ENCODE results near the gene ATP13A3.

Gene ATP13A3

DNA sequence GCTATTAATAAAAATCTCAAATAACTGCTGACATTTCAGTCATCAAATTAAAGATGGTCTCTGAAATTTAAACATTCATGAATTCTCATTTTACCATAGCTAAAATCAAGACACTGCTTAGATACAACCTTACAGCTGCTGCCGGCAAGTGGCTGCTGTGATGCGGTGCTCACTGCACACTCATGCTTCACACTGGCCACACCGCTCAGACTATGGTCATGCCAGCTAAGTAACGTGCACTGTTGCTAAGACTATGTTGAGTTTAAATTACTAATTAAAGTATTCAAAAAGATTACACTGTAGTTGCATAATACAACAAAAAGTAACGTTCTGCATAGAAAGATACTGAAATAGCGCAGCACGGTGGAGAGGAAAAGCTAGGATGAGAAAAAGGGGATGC is 12.1 kb downstream of the ATP13A3 start:
- DNase-seq: no peak

DNA sequence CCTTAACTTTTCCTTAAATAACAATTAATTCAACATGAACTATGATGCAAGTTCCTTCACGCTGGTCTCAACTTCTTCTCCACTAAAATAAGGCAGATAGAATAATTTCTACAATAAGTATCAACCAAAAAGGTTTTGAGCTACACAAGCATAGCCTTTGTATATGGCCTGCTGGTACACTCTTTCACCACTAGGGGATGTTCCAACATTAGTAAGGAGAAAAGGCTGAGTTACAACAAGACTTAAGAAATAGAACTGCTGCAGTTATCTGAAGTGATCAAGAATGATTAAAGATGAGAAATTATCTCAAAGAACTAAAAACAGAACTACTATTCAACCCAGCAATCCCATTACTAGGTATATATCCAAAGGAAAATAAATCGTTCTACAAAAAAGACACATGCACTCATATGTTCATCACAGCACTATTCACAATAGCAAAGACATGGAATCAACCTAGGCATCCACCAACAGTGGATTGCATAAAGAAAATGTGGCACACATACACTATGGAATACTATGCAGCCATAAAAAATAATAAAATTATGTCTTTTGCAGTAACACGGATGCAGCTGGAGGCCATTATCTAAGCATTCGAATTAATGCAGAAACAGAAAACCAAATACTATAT is 14.4 kb downstream of the ATP13A3 start:
- peak; percentile 68 for DNase-seq

DNA sequence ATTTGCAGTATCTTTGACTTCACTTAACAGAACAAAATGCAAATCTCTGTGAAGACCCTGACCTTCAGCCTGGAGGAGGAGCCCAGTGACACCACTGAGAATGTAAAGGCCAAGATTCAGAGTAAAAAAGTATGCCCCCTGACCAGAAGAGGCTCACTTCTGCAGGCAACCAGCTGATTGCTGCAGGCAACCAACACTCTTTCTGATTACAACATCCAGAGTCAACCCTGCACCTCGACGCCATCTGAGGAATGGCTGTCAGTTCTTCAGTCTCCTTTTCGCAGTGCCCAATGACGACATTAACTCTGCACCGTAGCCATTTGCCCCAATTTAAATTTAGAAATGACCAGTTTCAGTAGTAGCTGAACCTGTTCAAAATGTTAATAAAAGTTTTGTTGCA is 14.9 kb downstream of the ATP13A3 start:
- peak; percentile 45 for DNase-seq

DNA sequence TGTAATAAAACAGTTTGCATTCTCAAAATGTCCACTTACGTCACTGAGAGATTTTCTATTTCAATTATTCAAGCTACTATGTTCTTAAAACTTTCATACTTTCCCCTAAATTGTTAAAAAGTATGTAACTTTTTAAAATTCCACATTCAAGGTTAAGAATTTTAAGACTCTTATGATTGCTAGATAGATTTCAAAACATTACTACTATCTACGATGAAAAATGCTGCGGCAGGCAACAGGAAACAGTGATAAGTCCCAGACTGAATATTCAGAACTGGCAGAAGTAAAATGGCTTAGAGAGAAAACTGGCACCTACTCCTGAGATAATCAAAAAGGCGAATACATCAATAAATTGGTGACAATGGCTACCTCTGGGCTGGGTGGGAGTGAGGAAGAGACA is 16.2 kb downstream of the ATP13A3 start:
- DNase-seq: no peak

DNA sequence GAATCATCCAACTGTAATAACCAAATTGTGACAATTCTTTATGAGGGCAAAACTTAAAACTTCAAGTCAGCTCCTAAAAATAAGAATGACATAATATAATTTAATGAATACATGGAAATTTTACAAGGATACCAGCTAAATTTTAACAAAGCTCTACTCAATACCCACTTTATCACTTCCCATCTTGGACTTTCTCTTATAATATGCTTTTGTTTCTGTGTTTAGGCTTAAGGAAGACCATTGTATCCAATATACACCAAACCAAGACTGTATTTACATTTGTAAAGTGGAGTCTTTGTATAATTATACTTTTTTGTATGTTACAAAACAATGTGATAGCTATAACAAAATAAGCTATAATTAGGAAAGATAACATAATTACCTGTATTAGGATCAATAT is 16.8 kb downstream of the ATP13A3 start:
- DNase-seq: no peak

DNA sequence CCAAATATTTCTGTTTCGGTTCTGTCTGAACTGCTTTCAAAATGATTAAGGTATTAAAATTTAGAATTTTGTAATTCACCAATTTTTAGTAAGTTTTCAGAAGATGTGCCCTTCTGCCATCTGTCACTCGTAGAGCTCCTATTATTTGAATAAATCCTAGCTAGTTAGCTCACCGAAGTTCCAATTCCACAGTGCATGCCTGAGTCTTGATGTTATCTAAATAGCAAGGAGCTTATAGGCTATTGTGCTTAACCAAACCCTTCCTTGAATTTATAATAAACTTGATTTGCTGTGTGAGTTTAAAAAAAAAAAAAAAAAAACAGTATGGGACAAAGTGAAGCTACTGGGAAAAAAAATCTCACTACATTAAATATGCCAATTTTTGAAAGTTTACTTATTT is 18.7 kb downstream of the ATP13A3 start:
- DNase-seq: no peak

DNA sequence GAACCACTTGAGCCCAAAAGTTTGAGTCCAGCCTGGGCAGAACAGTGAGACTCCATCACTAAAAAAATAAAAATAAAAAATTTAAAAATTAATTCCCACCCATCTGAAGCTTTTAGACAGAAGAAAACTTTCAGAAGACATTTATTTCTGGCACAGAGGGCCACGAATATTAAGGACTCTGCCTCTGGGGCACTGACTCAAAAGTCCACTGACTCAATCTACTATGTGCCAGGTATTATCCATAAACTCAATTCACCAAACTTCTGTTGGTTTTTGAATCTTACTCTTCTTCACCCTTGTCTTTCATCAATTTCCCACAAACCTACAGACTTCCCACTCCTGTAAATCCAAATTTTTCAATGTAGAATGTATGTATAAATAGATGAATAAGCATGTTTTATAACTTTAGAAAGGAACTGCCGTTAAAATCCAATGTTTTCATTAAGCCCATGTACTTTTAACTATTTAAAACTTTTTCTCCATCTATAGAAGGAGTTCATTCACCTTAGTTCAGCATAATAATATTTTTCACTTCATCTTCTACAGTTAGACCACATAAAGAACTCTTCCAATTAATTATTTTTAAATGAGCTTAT is 19.9 kb downstream of the ATP13A3 start:
- DNase-seq: no peak

DNA sequence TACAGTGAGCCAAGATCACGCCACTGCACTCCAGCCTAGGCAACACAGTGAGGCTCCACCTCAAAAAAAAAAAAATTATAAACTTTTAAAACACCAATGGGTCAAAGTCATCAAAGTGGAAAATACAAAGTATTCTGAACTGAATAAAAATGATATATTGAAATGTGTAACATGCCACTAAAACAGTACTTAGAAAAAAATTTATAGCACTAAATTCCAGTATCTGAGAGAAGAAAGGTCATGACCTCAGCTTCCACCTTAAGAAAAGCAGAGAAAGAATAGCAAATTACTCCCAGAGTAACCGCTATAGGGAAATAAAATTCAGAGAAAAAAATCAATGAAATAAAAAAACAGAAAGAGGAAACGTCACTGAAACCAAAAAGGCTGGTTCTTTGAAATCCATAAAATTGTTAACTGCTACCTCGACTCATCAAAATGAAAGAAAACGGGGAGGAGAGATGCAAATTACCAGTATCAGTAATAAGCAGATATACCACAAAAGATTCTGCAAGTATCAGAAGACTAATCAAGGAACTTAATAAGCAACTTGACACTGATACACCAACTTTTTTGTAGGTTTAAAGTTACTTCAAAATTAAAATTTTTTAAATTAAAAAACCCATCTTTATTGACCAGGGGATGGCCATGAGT is 20.8 kb downstream of the ATP13A3 start:
- DNase-seq: peak; percentile 31

DNA sequence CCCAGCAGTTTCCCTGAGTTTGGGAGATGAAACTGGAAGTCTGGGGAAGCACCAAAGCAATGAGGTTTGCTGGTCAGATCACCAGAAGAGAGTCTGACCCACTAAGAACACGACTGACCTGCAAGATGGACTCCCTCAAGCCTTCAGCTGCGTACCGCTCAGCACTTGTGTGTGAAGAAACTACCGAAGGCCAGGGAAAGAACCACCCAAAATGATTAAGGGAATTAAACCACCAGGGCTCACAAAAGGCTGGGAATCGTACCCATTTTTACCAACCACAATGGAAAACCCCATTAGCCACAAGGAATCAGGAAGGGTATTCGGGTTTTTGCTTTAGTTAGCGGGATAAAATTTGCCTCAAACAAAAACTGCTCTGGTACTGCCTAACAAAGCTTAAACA is 21.6 kb downstream of the ATP13A3 start:
- DNase-seq: no peak

DNA sequence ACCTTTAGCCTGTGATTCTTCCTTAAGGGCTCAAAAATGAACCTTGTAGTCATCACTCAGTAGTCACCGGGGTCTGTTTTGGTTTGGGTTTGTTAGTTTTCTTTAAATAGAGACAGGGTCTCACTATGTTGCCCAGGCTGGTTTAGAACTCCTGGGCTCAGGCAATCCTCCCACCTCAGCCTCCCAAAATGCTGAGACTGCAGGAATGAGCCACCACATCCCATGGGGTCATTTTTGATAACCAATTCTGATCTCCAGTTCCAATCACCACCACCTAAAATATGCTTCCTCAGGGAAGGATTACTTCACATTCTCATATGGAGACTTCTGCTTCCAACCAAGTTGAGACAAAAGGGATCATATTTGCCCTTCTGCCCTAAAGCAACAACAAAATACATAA is 22.1 kb downstream of the ATP13A3 start:
- DNase-seq: no peak

DNA sequence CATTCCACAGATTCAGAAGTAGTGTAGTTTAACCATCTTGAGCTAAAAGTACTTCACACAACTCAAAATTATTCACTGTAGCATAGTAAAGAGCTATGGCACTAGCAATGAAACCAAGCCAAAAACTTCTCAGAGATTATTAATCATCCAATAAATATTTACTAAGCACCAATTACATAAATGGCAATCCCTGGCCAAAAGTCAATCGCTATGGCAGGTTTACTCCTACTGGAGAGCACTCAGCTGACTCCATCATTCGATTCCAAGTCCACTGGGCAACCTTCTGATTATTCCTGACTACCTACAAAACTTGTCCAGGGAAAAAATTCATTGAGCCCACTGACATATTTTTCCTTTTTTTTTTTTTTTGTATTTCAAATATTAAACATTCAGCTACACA is 23.9 kb downstream of the ATP13A3 start:
- DNase-seq: no peak

DNA sequence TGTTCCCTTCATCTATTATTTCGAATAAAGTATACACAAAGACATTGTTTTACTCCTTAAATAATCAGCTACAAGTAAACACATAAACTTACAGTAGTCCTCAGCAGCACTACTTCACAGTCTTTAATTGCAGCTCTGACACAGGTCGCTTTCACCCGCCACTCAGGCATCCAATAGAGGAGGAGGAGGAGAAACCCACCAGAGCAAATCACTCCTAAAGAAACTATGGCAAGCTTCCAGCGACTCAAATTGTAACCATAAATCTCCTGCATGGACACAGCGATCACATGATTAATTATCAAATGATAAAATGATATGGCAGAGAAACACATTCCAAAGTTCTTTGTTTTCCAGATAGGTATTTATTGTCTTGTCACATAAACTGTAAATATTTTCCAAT is 26.2 kb downstream of the ATP13A3 start:
- no peak for DNase-seq

DNA sequence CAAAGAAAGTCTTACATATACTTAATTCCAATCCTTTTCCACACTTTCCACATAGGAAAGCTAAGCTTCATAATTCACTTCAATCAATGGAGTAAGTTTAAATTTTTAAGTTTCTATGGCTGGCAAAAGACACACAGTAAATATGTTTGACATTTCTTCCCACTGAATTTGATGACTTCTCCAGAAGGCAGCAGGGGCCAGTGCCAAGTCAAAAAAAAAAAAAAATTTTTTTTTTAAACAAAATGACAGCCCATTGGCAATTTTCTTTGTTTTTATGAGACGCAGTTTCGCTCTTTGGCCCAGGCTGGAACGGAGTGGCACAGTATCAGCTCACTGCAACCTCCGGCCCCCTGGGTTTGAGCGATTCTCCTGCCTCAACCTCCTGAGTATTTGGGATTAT is 28.7 kb downstream of the ATP13A3 start:
- no peak for DNase-seq

DNA sequence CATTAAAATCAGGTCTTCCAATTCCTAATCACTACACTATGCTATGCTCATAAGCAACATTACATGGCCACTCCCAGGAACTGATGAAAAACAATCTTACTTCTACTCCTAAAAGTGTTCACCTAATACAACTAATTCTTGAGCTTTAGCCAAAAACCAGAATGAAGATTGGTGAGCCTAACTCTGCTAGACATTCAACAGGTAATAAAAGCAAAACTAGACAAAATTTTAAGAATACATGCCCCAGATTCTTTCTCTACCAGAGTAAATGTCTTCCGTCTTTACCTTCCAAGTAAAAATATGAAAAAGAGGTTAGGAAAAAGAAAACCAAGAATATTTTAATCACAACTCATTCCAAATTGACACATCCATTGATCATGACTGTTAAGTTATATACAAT is 31.3 kb downstream of the ATP13A3 start:
- no peak for DNase-seq

DNA sequence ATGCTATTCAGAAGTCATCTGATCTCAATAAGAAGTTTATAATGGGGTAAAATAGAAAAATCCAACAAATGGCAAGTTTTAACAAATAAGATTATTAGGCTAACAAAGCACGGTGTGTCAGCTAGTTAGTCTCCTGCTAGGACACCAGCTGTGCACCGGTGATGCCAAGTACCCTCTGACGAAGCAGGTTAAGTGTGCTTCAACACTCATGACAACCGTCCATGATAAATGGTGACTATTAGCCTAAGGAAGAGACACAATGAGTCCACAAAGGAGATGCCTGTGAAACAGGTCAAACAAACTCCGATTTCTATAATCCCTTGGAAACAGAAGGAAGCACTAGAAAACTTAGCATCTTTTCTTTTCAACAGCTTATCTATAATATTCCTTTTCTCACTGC is 36.5 kb downstream of the ATP13A3 start:
- no peak for DNase-seq

DNA sequence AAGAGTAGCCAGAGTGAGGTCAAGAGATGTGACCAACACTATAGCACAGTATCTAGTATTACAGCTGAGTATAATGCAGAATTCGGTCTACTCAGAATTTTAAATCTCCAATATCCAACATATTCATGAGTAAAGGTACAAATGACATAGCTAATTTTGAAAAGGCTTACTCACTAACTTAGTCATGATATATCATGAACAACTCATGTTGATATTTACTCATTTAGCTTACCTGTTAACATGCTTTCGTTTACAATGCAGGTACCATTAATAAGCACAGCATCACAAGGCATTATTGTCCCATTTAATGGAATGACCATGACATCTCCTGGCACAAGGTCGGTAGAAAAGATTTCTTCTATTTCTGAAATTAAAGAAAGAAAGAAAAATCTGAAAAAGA is 36.9 kb downstream of the ATP13A3 start:
- no peak for DNase-seq

DNA sequence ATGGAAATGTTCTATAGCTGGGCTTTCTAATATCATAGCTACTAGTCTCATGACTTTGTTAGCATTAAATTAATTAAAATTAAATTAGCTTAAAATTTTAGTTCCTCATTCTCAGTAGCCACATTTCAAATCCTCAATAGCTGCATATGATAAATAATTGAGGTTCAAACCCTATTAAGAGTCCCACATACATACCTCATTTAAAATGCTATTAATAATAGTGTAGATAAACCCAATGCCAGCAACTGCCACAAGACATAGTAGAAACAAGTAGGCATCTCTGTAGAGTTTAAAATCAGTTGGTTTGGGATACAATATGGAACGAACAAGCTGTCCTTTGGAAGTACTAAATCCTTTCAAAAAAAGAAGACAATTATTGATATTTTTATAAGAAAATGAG is 39.1 kb downstream of the ATP13A3 start:
- DNase-seq: no peak

DNA sequence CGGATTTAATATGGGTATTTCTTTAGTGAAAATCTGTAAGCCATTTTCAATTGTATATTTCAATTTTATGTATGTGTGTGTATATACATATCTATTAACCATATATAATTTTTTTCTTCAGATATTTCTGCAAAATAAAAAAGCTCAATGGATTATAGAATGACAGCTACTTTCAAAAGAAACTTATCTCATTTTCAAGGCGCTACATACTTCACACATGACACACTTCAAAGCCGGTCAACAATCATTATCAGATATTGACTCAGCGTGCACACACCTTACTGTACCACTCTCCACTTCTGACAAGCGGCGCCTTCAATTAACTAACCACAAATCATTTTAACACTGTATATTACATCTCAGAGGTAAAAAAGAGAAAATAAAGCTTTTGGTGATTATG is 39.6 kb downstream of the ATP13A3 start:
- DNase-seq: no peak

DNA sequence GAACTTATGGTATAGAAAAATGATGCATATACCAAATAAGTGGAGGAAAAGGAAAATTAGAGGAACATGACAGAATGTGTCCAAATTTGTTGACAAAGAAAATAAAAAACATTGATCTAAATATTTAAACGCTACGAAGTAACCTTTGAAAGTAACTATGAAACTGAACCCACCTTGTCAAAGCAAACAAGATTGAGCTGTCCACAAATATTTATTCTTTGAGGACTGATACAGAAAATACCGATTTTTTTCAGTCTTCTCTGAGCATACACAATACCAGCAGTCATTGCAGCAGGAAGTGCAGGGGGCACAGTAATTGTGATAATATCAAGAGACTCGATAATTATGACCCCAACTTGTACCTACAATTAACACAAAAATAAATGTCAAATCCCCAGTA is 40.0 kb downstream of the ATP13A3 start:
- no peak for DNase-seq

DNA sequence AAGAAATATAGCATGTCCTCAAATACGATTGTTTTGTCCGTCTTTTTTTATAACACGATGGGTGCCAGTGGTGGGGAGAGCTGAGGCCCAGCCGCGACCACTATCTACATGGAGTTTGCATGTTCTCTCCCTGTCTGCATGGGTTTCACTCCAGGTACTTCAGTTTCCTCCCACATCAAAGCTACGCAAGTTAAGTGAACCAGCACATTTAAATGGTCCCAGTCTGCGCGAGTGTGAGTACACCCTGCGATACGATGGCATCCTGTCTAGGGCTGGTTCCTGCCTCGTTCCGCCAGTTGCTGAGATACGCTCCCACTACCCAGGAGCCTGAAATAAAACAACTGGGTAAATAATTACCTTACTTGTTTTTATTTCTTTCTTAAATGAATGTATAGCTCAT is 40.6 kb downstream of the ATP13A3 start:
- no peak for DNase-seq

DNA sequence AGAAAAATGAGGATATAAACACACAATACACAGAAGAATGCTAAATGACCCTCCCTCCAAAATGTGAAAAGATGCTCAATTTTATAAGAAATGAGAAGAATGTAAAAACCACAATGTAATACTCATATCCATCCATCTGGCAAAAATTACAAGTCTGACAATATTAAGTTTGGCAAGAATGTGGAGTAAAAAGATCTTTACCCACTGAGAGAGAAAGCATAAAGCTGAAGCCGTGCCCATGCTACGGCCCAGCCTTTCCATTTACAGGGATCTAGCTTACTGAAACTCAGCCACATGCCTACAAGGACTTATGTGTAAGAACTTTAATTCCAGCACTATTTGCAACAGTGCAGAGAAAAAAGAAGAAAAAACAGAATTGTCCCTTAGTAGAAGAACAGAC is 42.9 kb downstream of the ATP13A3 start:
- DNase-seq: no peak

DNA sequence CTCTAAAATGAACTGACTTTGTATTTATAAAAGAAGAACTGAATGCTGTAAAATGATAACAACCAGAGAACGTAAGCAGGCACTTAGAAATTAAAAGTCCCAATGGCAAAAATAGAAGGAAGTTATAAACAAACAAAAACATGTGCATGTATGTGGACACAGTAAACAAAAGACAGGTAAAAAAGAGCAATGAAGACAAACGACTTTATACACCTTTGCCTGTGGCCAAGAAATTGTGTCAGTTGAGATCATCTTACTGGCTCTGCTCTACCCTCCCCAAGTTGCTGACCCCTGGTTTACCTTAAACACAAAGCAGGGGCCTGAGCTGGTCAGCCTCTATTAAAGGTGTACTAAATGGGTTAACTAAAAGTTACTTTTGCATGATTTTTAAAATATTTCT is 46.0 kb downstream of the ATP13A3 start:
- no peak for DNase-seq

DNA sequence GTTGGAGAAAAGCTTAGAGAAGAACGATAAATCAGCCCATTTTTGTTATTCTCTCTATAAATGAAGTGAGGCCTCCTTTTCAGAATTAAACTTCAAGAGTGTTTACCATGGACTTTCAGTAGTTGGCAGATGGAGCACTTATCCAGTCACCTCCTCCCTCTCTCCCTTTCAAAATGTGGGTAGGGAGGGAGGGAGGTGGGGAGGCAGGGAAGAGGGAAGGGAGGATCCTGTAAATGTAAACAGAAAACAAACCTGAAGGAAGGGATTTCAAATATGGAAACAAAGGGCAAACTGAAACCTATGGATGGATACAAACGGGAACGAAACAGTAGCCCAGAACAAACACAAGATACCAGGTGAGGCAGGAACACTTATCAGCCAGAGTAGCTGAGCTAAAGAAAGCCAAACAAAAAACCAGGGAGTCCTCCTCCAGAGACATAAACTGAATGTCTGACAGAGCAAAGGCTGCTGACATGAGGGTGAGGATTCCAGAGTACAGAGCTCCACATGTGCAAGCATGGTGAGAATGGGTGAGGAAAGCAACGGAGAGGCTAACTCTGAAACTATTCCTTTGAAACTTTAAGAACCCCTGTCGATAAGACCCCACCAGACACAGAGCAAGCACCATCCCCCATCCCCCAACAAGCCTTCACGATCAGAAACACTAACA is 46.8 kb downstream of the ATP13A3 start:
- DNase-seq: no peak

DNA sequence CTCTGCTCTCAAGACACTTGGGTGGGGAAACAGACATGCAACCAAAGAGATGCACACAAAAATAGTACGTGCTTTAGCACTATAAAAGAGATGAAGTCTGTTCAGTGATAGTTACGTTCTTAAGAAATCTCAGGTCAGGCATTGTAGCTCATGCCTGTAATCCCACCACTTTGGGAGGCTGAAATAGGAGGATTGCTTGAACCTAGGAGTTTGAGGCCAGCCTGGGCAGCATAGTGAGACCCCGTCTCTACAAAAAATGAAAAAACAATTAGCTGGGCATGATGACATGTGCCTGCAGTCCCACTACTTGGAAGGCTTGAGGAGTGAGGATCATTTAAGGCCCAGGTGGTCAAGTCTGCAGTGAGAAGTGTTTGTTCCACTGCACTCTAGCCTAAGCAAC is 52.3 kb downstream of the ATP13A3 start:
- no peak for DNase-seq

Data from inflammatory macrophage treated with lipopolysaccharide for 4 hours (primary cell).